Measurements from ENCODE around the gene RRAGD. TPM values are rescaled to one million over a fixed set of nuclear protein-coding genes. Genes with fewer than 3 reads are reported as not detected.

The RRAGD gene
- total RNA-seq, 1 donor from 2014 or later: 9.8 TPM

DNA sequence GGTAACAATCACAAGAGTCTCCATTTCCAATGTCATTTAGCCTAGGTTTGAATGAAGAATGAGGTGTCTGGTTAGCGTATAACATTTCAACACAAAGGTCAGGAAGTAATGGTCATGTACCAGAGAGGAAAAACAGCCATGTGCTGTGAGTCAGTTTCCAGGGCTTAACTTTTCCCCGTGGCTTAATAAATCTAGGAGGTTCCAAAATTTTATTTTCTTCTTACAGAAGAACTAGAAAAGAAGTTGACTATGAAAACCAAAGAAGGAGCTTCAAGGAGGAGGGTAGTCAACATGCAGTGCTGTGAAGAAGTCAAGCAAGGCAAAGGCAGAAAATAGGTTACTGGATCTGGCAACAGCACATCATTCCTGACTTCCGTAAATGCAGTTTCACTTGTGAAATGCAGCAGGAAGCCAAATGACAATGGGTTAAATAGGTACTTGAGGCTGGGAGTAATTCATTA, 88.5 kb downstream of the RRAGD start:
- H3K9me3 Mint-ChIP-seq (ENCODE audit: unreplicated experiment): no peaks in the 10 kb centered on the region
- no peaks in the 10 kb centered on the region for H3K4me1 Mint-ChIP-seq (ENCODE audit: unreplicated experiment)
- H3K27me3 Mint-ChIP-seq (ENCODE audit: unreplicated experiment): no peaks in the 10 kb centered on the region
- H3K4me3 Mint-ChIP-seq (ENCODE audit: unreplicated experiment): no peak overlapping the region
- H3K36me3 Mint-ChIP-seq (ENCODE audit: low read depth, unreplicated experiment): peaks cover 19% of the 10 kb centered on the region
- TF ChIP-seq, protein P1, sequence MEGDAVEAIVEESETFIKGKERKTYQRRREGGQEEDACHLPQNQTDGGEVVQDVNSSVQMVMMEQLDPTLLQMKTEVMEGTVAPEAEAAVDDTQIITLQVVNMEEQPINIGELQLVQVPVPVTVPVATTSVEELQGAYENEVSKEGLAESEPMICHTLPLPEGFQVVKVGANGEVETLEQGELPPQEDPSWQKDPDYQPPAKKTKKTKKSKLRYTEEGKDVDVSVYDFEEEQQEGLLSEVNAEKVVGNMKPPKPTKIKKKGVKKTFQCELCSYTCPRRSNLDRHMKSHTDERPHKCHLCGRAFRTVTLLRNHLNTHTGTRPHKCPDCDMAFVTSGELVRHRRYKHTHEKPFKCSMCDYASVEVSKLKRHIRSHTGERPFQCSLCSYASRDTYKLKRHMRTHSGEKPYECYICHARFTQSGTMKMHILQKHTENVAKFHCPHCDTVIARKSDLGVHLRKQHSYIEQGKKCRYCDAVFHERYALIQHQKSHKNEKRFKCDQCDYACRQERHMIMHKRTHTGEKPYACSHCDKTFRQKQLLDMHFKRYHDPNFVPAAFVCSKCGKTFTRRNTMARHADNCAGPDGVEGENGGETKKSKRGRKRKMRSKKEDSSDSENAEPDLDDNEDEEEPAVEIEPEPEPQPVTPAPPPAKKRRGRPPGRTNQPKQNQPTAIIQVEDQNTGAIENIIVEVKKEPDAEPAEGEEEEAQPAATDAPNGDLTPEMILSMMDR (IDR thresholded peaks at IDR 0.05; ENCODE audit: unreplicated experiment): no peak
- no peak overlapping the region for H3K27ac Mint-ChIP-seq (ENCODE audit: unreplicated experiment)
- no peak for DNase-seq (ENCODE audit: low spot score)

DNA sequence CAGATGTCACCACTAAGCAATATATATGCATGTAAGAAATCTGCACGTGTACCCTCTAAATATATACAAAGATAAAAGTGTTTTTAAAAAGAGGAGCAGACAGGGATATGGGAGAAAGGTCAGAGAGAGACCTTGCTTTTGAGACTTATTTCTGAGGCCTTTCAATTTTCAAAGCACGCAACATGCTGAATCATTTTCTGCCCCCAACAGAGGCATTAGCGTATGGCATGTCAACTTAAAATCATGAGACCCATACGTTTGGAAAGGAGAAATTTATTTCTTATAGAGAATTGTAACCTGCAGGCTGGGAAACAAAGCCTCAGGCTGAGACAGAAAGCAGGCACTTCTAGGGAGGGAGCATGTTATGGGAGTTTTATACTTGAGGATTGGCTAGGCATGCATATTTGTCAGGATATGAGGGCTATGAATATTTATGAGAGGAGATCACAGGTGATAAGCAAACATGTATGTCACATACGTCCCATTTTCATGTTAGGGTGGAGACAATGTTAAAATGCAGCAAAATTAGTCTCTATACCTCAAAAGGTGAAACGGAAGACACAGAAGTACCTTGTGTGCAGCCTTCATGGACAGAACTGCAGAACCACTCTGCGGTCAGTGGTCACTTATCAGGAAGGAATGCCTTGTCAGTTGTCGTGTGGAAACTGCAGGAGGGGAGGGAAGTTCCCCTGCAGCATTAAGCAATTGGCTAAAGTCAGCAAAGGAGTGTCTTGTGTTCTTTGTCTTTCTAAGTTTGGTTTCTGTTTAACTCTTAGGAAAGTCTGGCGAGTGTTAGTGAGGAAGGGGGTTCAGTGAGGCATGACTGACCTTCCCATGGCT, 90.7 kb downstream of the RRAGD start:
- DNase-seq (ENCODE audit: low spot score): no peak
- Mint-ChIP-seq H3K27me3 (ENCODE audit: unreplicated experiment) (no peaks in the 10 kb centered on the region), H3K27ac (ENCODE audit: unreplicated experiment) (no peak overlapping the region), H3K36me3 (ENCODE audit: low read depth, unreplicated experiment) (peaks cover 16% of the 10 kb centered on the region), H3K9me3 (ENCODE audit: unreplicated experiment) (no peaks in the 10 kb centered on the region), H3K4me3 (ENCODE audit: unreplicated experiment) (no peak overlapping the region), H3K4me1 (ENCODE audit: unreplicated experiment) (no peaks in the 10 kb centered on the region)
- TF ChIP-seq, protein P1 (IDR thresholded peaks at IDR 0.05; ENCODE audit: unreplicated experiment): no peak

DNA sequence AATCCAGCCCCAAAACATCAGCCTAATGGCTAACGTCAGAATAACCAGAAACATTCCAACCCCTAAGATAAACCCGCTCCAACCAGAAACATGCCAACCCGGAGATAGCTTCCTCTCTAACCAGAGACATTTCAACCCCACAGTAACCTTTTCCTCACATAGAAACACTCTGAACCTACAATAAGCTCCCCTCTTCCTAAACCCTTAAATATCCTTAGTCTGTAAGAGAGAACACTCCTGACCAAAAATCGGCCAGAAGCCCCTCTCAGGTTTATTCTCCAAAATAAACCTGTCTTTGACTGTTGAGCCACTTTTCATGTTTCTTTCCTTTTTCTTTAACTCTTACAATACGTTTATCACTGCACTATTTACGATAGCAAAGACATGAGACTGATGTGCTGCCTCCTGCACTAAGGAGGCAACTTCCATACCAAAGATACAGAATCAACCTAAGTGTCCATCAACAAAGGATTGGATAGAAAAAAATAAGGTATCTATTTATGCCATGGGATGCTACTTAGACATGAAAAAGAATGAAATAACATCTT, 92.0 kb downstream of the RRAGD start:
- no peaks in the 10 kb centered on the region for H3K9me3 Mint-ChIP-seq (ENCODE audit: unreplicated experiment)
- no peaks in the 10 kb centered on the region for H3K27me3 Mint-ChIP-seq (ENCODE audit: unreplicated experiment)
- H3K36me3 Mint-ChIP-seq (ENCODE audit: low read depth, unreplicated experiment): peaks cover 16% of the 10 kb centered on the region
- TF ChIP-seq, protein P1 (IDR thresholded peaks at IDR 0.05; ENCODE audit: unreplicated experiment): no peak
- H3K4me3 Mint-ChIP-seq (ENCODE audit: unreplicated experiment): no peak overlapping the region
- no peak for DNase-seq (ENCODE audit: low spot score)
- H3K27ac Mint-ChIP-seq (ENCODE audit: unreplicated experiment): no peak overlapping the region
- H3K4me1 Mint-ChIP-seq (ENCODE audit: unreplicated experiment): no peaks in the 10 kb centered on the region

DNA sequence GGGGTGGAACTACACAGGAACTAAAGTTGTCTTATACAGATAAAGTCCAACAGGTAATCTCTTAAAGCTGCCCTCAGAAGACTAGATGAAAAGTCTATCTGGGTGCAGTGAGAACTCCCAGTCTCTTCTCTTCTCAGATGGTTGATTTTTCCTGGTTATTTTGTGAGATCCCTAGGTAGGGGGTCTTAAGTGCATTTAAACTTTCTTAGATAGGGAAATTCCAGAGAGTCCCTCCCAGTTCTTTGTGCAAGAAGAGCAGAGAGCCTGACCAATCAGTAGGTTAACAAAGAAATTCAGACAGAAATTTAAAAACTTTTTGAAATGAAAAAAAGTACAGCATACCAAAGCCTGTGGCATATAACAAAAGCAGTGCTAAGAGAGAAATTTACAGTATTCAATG, 95.0 kb downstream of the RRAGD start:
- peaks cover under 1% of the 10 kb centered on the region for H3K27me3 Mint-ChIP-seq (ENCODE audit: unreplicated experiment)
- H3K27ac Mint-ChIP-seq (ENCODE audit: unreplicated experiment): no peak overlapping the region
- H3K36me3 Mint-ChIP-seq (ENCODE audit: low read depth, unreplicated experiment): peaks cover 16% of the 10 kb centered on the region
- H3K4me1 Mint-ChIP-seq (ENCODE audit: unreplicated experiment): peaks cover 5% of the 10 kb centered on the region
- TF ChIP-seq, protein P1 (IDR thresholded peaks at IDR 0.05; ENCODE audit: unreplicated experiment): no peak
- no peak overlapping the region for H3K4me3 Mint-ChIP-seq (ENCODE audit: unreplicated experiment)
- no peaks in the 10 kb centered on the region for H3K9me3 Mint-ChIP-seq (ENCODE audit: unreplicated experiment)
- DNase-seq (ENCODE audit: low spot score): no peak

Measured in endothelial cell (in vitro differentiated cells).